Ovary (tissue), 9 donors: ENCODE data around the gene CCDC80. TPM values are rescaled to one million over a fixed set of nuclear protein-coding genes. Genes with fewer than 3 reads are reported as not detected.
A peak's percentile ranks its signal among the peaks of the same experiment; 100 is the strongest.

Experiments
- DNase-seq, 5 donors: peaks; one replicate each; pipeline ENCODE4 v3.0.0-alpha.2; 2019 to 2020
- H3K27ac ChIP-seq, 2 donors: fragments of 200-600 bp; one replicate each; pipeline versions ENCODE4 v1.5.1 to v1.8.0; 2019 to 2022
- H3K27me3 ChIP-seq: fragments of 200-600 bp; one replicate; pipeline ENCODE4 v1.8.0; 2022
- H3K36me3 ChIP-seq: fragments of 200-600 bp; sonication (generic); one replicate; pipeline ENCODE4 v1.5.1; 2019
- H3K4me1 ChIP-seq: one replicate; pipeline ENCODE4 v1.8.1; 2013; ENCODE audit warnings: mild to moderate bottlenecking, moderate library complexity; ENCODE audit not compliant: insufficient read depth
- H3K4me3 ChIP-seq: fragments of 200-600 bp; sonication (generic); one replicate; pipeline ENCODE4 v1.5.1; 2017
- H3K9me3 ChIP-seq, 2 donors: fragments of 200-600 bp in 1 of 2; sonication (generic) in 1 of 2; one replicate each; pipeline versions ENCODE4 v1.5.1 to v1.8.1; 2013 to 2019; ENCODE audit warnings: mild to moderate bottlenecking in 1 of 2, moderate library complexity in 1 of 2
- CTCF ChIP-seq, 3 donors: fragments of 450-650 bp in 2 of 3; fragments of 200-600 bp in 1 of 3; IDR thresholded peaks; one replicate each; pipeline versions ENCODE4 v1.5.1 to v1.8.0; 2016 to 2022; ENCODE audit warnings: antibody characterized with exemption in 3 of 3, mild to moderate bottlenecking in 1 of 3
- EP300 ChIP-seq: sonication (generic); formaldehyde crosslinking; IDR thresholded peaks from one replicate; pipeline ENCODE4 v1.6.1; 2017; ENCODE audit warnings: antibody characterized with exemption
- POLR2A ChIP-seq: fragments of 450-650 bp; IDR thresholded peaks from one replicate; pipeline ENCODE4 v1.6.1; 2017; ENCODE audit warnings: antibody characterized with exemption, mild to moderate bottlenecking, moderate library complexity
- WGBS, 3 donors: extraction: QIAGEN DNeasy Blood & Tissue Kit in 1 of 3; methylation state at CpG; one replicate each; pipeline versions ENCODE4 v1.1.5 to v1.1.7; 2013 to 2017; 5-methylcytosine and 5-hydroxymethylcytosine counted together
- intact Hi-C, 4 donors: fragments of 100-400 bp; cut with DNase I; formaldehyde crosslinking; loops; one replicate each; pipeline versions ENCODE4 v1.11.0 to v1.15.1; 2022 to 2023
- polyA plus RNA-seq, 2 donors: library from polyadenylated mRNA; stranded (reverse); fragments of 200-250 nt in 1 of 2; fragments of 350-450 nt in 1 of 2; fragmentation: Illumina TruSeq in 1 of 2; extraction: RNeasy Lipid Tissue Mini Kit (QIAGEN cat#74804) in 1 of 2; gene quantifications; one replicate each; pipeline ENCODE4 v1.2.3, GENCODE V29; 2013 to 2014
- total RNA-seq, 7 donors: library from RNA; depleted of rRNA in 2 of 7; stranded (reverse); fragments of >200 nt in 2 of 7; fragmentation: NEBNext Ultra II Directional in 3 of 7; extraction: Animal tissue kit (Norgen Biotek cat#: 25700) in 3 of 7; gene quantifications; one replicate each; pipeline versions ENCODE4 v1.1.0 to v1.2.4, GENCODE V29; 2016 to 2023
- donor health status: DM: no; HTN: no; CAD: no; lungs with moderate emphysema.
- donor health status: DM: no; HTN: no; CAD: no.
- donor health status: Bipolar disorder and iron deficiency.
- donor health status: DM: yes; HTN: yes; CAD: no.
- donor health status: DM: no; HTN: no; CAD: no.
- donor health status: DM: yes; HTN: yes; CAD: no.

Gene CCDC80
- total and polyA plus RNA-seq, 9 donors, result 13.2 to 539 (median 92.2) TPM

GRCh38 chr3:112561484-112561733 is 79.5 kb downstream of the CCDC80 start:
- Histone ChIP-seq H3K4me3 (peak overlapping the region; percentile 72), H3K27ac (peak overlapping the region; percentile 75 to 94), H3K9me3 (no peaks in the 10 kb centered on the region), H3K27me3 (no peaks in the 10 kb centered on the region), H3K36me3 (no peaks in the 10 kb centered on the region), H3K4me1 (peaks cover 6% of the 10 kb centered on the region)
- DNase-seq, result no peak
- no peak for TF ChIP-seq CTCF (IDR thresholded peaks at IDR 0.05)
- TF ChIP-seq EP300, result no peak
- no peak for TF ChIP-seq POLR2A
- intact Hi-C loops, result loop anchor here in 2 of 4 donors (5.0 kb wide), 2 partner anchors 76 to 1186 kb away; partner anchors contain the start of genes ATP6V1A (in 1 of the 2) and NAA50 (in 1 of the 2)
- 0 to 2% (median 1%) methylated on average over 21 to 29 of the region's 29 CpGs for WGBS, 3 donors

- no peaks in the 10 kb centered on the region for H3K27me3 ChIP-seq
- peaks cover 6% of the 10 kb centered on the region for H3K4me1 ChIP-seq
- peak overlapping the region; percentile 72 for H3K4me3 ChIP-seq
- intact Hi-C loops, result loop anchor here in 2 of 4 donors (5.0 kb wide), 2 partner anchors 76 to 1186 kb away; partner anchors contain the start of genes ATP6V1A (in 1 of the 2) and NAA50 (in 1 of the 2)
- H3K9me3 ChIP-seq, result no peaks in the 10 kb centered on the region
- no peaks in the 10 kb centered on the region for H3K36me3 ChIP-seq
- peak overlapping the region; percentile 75 to 94 for H3K27ac ChIP-seq
- DNase-seq, result peak; percentile 70 to 83 (median 74)
- TF ChIP-seq CTCF (IDR thresholded peaks at IDR 0.05) (no peak), POLR2A (no peak), EP300 (no peak)
- WGBS, 3 donors, result 0 to 1% (median 0%) methylated on average over 29 of the region's 29 CpGs
Measured at GRCh38 chr3:112560721-112561483, 80.0 kb downstream of the CCDC80 start.

GRCh38 chr3:112560307-112560706 is 80.6 kb downstream of the CCDC80 start:
- Histone ChIP-seq H3K27ac (peak overlapping the region in 1 of 2 donors; percentile 94), H3K36me3 (no peaks in the 10 kb centered on the region), H3K4me3 (peak overlapping the region; percentile 72), H3K9me3 (no peaks in the 10 kb centered on the region), H3K4me1 (peaks cover 6% of the 10 kb centered on the region), H3K27me3 (no peaks in the 10 kb centered on the region)
- TF ChIP-seq CTCF (IDR thresholded peaks at IDR 0.05) (no peak), EP300 (no peak), POLR2A (no peak)
- 13 to 21% (median 18%) methylated on average over 2 of the region's 2 CpGs for WGBS, 3 donors
- DNase-seq, result no peak
- intact Hi-C loops, result loop anchor here in 2 of 4 donors (5.0 kb wide), 2 partner anchors 77 to 1187 kb away; partner anchors contain the start of genes ATP6V1A (in 1 of the 2) and NAA50 (in 1 of the 2)

- Histone ChIP-seq H3K9me3 (no peaks in the 10 kb centered on the region), H3K4me1 (peaks cover 8% of the 10 kb centered on the region), H3K4me3 (no peak overlapping the region), H3K27ac (no peak overlapping the region), H3K36me3 (no peaks in the 10 kb centered on the region), H3K27me3 (no peaks in the 10 kb centered on the region)
- TF ChIP-seq EP300 (no peak), CTCF (IDR thresholded peaks at IDR 0.05) (no peak), POLR2A (no peak)
- DNase-seq, result no peak
- intact Hi-C loops, result no loop called here
- 88 to 95% (median 94%) methylated on average over 1 of the region's 1 CpG for WGBS, 3 donors
Measured at GRCh38 chr3:112557976-112558375, 83.0 kb downstream of the CCDC80 start.
